Testis (tissue), 2 donors: ENCODE data around the gene SOWAHB.

ENCODE experiments used
- CTCF ChIP-seq, 3 experiments: fragments of 450-650 bp in 2 of 3; fragments of 200-600 bp in 1 of 3; sonication (generic) in 1 of 3; IDR thresholded peaks; one replicate each; pipeline ENCODE4 v1.5.1; 2016 to 2019; ENCODE audit warnings: antibody characterized with exemption in 3 of 3, mild to moderate bottlenecking in 2 of 3, moderate library complexity in 1 of 3
- POLR2A ChIP-seq: fragments of 450-650 bp; IDR thresholded peaks from one replicate; pipeline ENCODE4 v1.6.1; 2017; ENCODE audit warnings: antibody characterized with exemption, mild to moderate bottlenecking, moderate library complexity

- TF ChIP-seq CTCF (IDR thresholded peaks at IDR 0.05) = no peak
- no peak for TF ChIP-seq POLR2A
Measured at GRCh38 chr4:76926841-76927240, 28.9 kb upstream of the SOWAHB start.
